Fibroblast of upper back skin (primary cell): ENCODE data around the gene BRD8.
"Not testable (repeated sequence)": the region's sequence is repeated elsewhere in the genome, so short reads cannot be mapped to it uniquely, and the experiment has no call there.

Experiments used
- DNase-seq: peaks from one replicate; pipeline ENCODE4 v3.0.0-alpha.2; 2013

BRD8 gene

GRCh38 chr5:138178516-138179276 lies at the start of gene BRD8, which contains the start of gene KIF20A:
BRD8 (minus strand) TSS chr5:138178630; CDS start chr5:138178614, 16 bp downstream.
KIF20A (plus strand) TSS chr5:138179112; CDS start chr5:138179681, 569 bp downstream.
- DNase-seq, result peak; percentile 96

GRCh38 chr5:138226910-138227309 lies 48.5 kb upstream of the BRD8 start:
- no peak for DNase-seq

- DNase-seq, result no peak
These were observed 46.3 kb upstream of the BRD8 start for GRCh38 chr5:138224712-138225111.

GRCh38 chr5:138223532-138223931 lies 45.1 kb upstream of the BRD8 start:
- no peak for DNase-seq

GRCh38 chr5:138216799-138217198 lies 38.4 kb upstream of the BRD8 start:
- DNase-seq, result no peak

GRCh38 chr5:138213161-138214029 lies 35.0 kb upstream of the BRD8 start, which contains the start of gene CDC23:
CDC23 (minus strand) TSS chr5:138213323; CDS start chr5:138213312, 11 bp downstream.
- peak; percentile 99 for DNase-seq

- DNase-seq, result peak; percentile 3
These were observed 34.4 kb upstream of the BRD8 start for GRCh38 chr5:138212828-138213160.

GRCh38 chr5:138210985-138211384 lies 32.6 kb upstream of the BRD8 start:
- DNase-seq, result no peak

- DNase-seq, result not testable (repeated sequence)
These were observed 15.4 kb upstream of the BRD8 start for GRCh38 chr5:138193859-138194258.

- no peak for DNase-seq
These were observed 14.4 kb upstream of the BRD8 start for GRCh38 chr5:138192826-138193225.

GRCh38 chr5:138188626-138189025 lies 10.2 kb upstream of the BRD8 start:
- DNase-seq, result no peak

GRCh38 chr5:138186002-138186447 lies 7.6 kb upstream of the BRD8 start:
- no peak for DNase-seq

- no peak for DNase-seq
These were observed 4.4 kb upstream of the BRD8 start for GRCh38 chr5:138182808-138183207.

GRCh38 chr5:138180841-138181240 lies 2.4 kb upstream of the BRD8 start:
- no peak for DNase-seq

GRCh38 chr5:138180183-138180782 lies 1.9 kb upstream of the BRD8 start:
- DNase-seq, result peak; percentile 66

GRCh38 chr5:138179277-138179857 lies 937 bp upstream of the BRD8 start:
- DNase-seq, result no peak

- DNase-seq, result no peak
These were observed 402 bp downstream of the BRD8 start for GRCh38 chr5:138177941-138178515.

- DNase-seq, result no peak
These were observed 8.1 kb downstream of the BRD8 start for GRCh38 chr5:138170299-138170698.

GRCh38 chr5:138169124-138169523 lies 9.3 kb downstream of the BRD8 start:
- DNase-seq, result no peak

GRCh38 chr5:138163721-138164120 lies 14.7 kb downstream of the BRD8 start:
- no peak for DNase-seq

GRCh38 chr5:138160706-138161105 lies 17.7 kb downstream of the BRD8 start:
- DNase-seq, result no peak

- no peak for DNase-seq
These were observed 18.8 kb downstream of the BRD8 start for GRCh38 chr5:138159666-138160065.

GRCh38 chr5:138157626-138158025 lies 20.8 kb downstream of the BRD8 start:
- no peak for DNase-seq
